OCI-LY7 (cell line): Measurements from ENCODE around the gene ESYT2.

Source experiments
- CTCF ChIP-seq: fragments of 200-600 bp; sonication (generic); conservative IDR thresholded peaks from 2 replicates; pipeline ENCODE4 v1.5.1; 2014; ENCODE audit warnings: mild to moderate bottlenecking, antibody characterized with exemption, low read length, moderate library complexity, mixed read lengths
- EZH2phosphoT487 ChIP-seq: fragments of 200-600 bp; sonication (generic); IDR thresholded peaks from 2 replicates; pipeline ENCODE4 v1.6.1; 2018; ENCODE audit warnings: low read depth, borderline replicate concordance, mild to moderate bottlenecking, mixed run types, antibody characterized with exemption, low read length, moderate library complexity, mixed read lengths

- no peak for TF ChIP-seq EZH2phosphoT487
- no peak for TF ChIP-seq CTCF
Measured at GRCh38 chr7:158834878-158835784, 5.8 kb upstream of the ESYT2 start.
